ENCODE data around the gene ATP1B1. TPM values are rescaled to one million over a fixed set of nuclear protein-coding genes. Genes with fewer than 3 reads are reported as not detected.
"Not testable (repeated sequence)": the region's sequence is repeated elsewhere in the genome, so short reads cannot be mapped to it uniquely, and the experiment has no call there.

Gene ATP1B1
- total RNA-seq, 1 donor from 2014 or later, result 172 TPM

DNA sequence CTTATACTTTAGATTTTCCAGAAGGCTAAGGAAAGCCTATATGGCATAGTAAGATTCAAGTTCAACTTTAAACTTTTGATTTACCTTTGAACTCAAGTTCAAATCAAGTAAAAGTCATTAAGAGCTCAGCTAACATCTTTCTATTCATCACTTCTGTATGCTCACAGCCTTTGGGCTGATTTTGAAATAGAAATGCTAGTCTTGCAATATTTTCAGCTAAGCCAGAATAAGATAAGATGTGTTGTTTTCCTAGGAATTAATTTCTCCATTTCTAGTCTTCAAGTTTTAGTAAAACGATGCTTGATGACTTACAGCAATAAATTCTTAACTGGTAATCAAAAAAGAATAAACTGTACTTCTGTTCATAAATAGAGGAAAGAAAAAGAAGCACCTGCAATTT, 35.6 kb downstream of the ATP1B1 start:
- no peak for DNase-seq (ENCODE audit: low spot score)

- DNase-seq (ENCODE audit: low spot score), result no peak
Observed at GRCh38 chr1:169143346-169143745, 36.9 kb downstream of the ATP1B1 start.

DNA sequence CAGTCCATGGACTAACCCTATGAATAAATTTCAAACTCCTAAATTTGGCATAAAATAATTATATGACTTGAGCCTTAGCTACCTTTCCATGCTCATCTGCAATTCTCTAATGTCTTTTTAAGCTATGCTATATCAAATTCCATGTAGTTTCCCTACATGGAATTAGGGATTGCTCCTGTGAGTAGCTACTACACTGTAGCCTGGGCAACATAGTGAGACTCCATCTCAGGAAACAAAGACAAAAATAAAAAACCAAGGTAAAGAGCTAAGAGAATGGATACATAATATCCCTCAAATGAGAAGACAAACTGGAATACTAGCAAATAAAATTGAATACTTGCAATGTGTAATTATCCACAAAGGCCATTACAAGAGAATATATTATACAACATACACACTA, 37.5 kb downstream of the ATP1B1 start:
- no peak for DNase-seq (ENCODE audit: low spot score)

GRCh38 chr1:169144941-169145626, 38.6 kb downstream of the ATP1B1 start:
- no peak for DNase-seq (ENCODE audit: low spot score)

DNA sequence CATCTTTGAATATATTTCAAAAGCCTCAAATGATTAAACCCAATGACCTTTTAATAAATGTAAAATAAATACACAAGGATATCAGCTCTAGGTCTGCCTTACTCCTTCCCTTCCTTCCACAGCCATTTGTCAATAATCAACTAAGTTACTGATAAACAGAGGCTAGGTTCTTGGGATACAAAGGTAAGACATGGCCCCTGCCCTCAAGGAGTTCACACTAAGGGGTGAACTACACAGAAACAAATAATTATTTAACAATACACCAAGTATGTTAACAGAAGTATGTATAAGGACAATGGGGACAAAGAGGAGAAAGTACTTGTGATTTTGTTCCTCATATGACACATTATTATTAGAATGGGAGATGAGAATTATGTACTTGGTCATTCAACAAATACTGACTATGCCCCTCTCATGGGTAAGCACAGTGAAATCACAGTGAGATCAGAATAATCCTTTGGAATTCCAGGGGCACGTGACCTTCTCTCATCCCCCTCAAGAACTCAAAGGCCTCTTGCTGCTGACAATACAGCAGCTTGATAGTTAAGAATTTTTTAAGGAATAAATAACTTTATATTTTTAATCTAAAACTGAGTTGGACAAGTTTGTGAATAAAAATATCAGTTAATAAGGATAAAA, 40.2 kb downstream of the ATP1B1 start:
- DNase-seq (ENCODE audit: low spot score), result no peak

- DNase-seq (ENCODE audit: low spot score), result no peak
Observed at GRCh38 chr1:169148472-169149252, 42.2 kb downstream of the ATP1B1 start.

DNA sequence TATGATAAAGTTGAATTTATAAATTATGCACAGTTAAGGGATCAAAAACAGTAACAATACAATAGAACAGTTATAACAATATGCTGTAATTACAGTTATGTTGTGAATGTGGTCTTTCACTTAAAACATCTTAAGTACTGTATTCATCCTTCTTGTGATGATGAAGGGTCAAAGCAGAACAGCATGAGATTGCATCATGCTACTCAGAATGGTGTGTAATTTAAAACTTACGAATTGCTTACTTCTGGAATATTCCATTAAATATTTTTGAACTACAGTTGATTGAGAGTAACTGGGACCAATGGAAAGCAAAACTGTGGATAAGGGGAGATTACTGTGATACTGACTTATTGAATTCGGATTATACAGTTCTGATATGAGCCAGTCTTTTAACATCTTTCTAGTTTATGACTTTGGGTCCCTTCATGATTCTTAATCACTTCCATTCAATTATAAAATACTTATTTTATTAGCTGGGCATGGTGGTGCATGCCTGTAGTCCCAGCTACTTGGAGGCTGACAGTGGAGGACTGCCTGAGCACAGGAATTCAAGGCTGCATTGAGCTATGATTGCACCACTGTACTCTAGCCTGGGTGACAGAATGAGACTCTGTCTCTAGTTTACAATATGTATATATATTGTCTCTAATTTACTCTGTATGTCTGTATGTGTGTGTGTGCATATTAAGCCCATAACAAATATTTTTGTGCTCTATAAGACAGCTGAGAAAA, 43.2 kb downstream of the ATP1B1 start:
- DNase-seq (ENCODE audit: low spot score), result no peak

GRCh38 chr1:169150641-169151337, 44.3 kb downstream of the ATP1B1 start:
- no peak for DNase-seq (ENCODE audit: low spot score)

GRCh38 chr1:169151338-169151837, 44.9 kb downstream of the ATP1B1 start:
- DNase-seq (ENCODE audit: low spot score), result no peak

DNA sequence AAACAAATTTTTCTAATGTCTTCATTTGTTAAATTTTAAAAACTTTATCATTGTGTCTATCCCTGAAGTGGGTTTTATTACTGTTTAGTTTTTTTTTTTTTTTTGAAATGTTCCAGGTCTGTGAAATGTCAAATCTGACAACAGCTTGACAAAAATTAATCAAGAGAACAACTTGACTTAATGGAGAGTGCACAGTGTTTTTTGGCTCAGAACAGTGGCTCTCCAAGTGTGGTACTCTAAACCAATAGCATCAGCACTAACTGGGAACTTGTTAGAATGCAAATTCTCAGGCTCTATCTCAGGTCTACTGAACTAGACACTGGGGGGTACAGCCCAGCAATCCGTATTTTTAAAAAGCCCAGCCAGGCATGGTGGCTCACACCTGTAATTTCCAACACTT, 49.2 kb downstream of the ATP1B1 start:
- DNase-seq (ENCODE audit: low spot score), result no peak

DNA sequence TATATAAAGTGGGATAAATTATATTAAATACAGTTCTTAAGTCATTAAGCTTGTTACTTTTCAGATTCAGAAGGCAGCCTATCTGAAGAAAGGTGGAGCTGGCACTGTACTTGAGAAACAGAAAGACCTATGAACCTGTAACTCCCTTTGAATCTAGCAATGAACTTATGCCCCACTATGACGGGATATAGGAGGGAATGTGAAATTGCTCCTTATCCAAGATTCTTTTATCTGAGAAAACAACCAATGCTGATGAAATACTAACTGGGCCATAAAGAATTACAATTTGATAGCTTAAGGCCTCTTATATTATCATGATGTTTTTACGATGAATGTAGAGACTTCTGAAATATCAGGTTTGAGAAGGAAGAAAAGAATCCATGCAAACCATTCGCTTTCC, 50.1 kb downstream of the ATP1B1 start:
- no peak for DNase-seq (ENCODE audit: low spot score)

DNA sequence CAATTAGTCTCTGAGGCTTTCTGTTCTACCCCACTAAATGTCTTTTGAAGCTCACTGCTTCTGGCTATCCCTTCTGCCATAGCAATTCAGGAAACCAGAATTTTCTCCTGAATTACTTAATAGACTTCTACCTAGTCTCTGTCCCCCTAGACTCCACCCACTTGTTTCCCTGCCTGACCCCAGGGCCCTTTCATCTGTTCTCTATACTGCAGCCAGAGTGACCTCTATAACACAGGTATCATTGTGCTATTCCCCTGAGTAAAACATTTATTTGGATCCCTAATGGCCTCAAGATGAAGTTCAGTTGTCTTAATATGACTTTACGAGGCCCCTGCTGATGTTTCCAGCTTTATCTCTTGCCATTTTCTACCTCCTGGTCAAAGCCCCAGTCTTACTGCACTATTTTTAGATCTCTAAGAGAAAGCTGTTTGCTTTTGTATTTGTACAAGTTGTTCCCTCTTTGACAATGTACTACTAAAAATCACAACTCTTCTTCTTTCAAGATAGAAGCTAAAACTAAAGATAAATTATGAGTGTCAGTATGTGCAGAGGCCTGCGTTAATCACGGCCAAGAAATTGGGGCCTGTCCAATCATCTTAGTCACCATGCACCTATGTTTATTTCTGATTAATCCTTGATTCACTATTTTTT, 54.5 kb downstream of the ATP1B1 start:
- DNase-seq (ENCODE audit: low spot score), result no peak

DNA sequence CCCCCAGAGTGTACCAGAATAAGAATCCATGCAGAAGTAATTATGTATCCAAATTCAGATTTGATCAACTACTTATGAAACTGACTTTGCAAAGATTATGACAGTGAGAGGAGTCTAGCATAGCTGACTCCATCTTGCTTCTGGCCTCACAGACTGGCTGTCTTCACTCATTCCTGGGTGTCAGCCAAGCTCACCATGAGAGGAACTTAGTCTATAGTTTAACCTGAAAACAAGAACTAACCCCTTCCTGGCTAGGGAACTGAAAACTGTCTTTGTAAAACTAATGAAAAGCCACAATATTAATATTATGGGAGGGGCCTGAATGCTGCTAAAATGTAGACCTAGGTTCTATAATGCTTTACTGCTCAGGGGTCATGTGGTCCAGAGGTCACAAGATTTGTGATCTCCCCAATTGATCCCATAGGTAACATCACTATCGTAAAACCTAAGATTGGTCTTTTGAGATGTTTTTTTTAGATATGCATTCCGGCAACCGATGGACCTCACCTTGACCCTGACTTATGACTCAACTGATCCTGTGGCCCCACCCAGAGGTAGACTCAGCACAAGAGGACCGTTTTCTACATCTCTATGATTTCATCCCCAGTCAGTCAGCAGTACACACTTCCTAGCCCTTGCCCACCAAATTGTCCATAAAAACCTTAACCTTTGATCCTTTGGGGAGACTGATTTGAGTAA, 55.2 kb downstream of the ATP1B1 start:
- no peak for DNase-seq (ENCODE audit: low spot score)

DNA sequence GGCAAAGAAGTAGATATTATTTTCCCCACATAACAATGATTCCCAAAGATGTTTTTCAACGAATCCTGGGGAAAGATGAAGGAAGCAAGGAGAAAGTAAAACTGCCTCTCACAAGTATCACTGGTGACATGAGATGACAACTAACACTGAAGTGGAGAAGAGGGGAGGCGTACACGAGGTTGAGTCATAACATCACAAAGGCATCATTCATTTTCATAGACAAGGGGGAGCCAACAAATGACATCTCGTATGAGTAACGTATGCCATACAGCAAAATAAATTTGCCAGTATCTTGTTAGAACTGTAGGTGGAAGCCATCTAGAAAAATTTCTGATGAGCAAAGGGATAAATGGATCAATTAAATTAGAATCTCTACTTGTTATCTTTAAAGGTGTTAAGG, 56.6 kb downstream of the ATP1B1 start:
- no peak for DNase-seq (ENCODE audit: low spot score)

- DNase-seq (ENCODE audit: low spot score), result no peak
Observed at GRCh38 chr1:169175461-169175860, 69.0 kb downstream of the ATP1B1 start.

DNA sequence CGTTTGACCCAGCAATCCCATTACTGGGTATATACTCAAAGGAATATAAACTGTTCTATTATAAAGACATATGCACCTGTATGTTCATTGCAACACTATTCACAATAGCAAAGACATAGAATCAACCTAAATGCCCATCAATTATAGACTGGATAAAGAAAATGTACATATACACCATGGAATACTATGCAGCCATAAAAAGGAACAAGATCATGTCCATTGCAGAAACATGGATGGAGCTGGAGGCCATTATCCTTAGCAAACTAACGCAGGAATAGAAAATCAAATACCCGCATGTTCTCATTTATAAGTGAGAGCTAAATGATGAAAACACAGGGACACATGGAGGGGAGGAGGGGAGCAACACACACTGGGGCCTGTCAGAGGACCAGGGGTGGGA, 72.9 kb downstream of the ATP1B1 start:
- not testable (repeated sequence) for DNase-seq (ENCODE audit: low spot score)

DNA sequence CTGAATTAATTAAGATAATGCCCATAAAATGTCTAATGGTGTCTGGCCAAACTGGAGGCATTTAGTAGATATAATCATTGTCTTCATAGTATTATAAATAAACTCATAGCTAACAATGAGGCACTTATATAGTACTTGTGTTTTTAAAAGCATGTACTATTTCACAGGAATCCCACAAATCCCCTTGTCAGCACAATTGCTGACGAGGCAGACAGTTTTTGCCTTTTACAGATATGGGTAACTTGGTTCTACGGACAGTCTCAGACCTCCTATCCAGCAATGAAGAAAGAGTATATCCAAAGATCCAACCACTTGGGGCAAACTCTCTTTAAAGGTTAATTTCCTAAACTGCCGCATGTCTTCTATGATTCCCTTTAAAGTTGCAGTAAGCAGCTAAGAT, 73.7 kb downstream of the ATP1B1 start:
- DNase-seq (ENCODE audit: low spot score), result no peak

Data from ureter (tissue), 1 donor.